Measurements from ENCODE around the gene POMT2.
"Not testable (repeated sequence)": the region's sequence is repeated elsewhere in the genome, so short reads cannot be mapped to it uniquely, and the experiment has no call there.

POMT2 gene

GRCh38 chr14:77323571-77323970 is 2.9 kb upstream of the POMT2 start:
- DNase-seq, result no peak

- DNase-seq, result no peak
Observed at GRCh38 chr14:77322951-77323350, 2.3 kb upstream of the POMT2 start.

- no peak for DNase-seq
Observed at GRCh38 chr14:77322250-77322902, 1.7 kb upstream of the POMT2 start.

GRCh38 chr14:77319422-77319821 is 1.3 kb downstream of the POMT2 start:
- no peak for DNase-seq

GRCh38 chr14:77318756-77319155 is 1.9 kb downstream of the POMT2 start:
- DNase-seq, result not testable (repeated sequence)

- no peak for DNase-seq
Observed at GRCh38 chr14:77318006-77318553, 2.6 kb downstream of the POMT2 start.

GRCh38 chr14:77316872-77317301 is 3.8 kb downstream of the POMT2 start:
- no peak for DNase-seq

GRCh38 chr14:77316195-77316505 is 4.5 kb downstream of the POMT2 start:
- DNase-seq, result no peak

- no peak for DNase-seq
Observed at GRCh38 chr14:77314539-77315457, 5.9 kb downstream of the POMT2 start.

GRCh38 chr14:77314043-77314442 is 6.6 kb downstream of the POMT2 start:
- DNase-seq, result no peak

- no peak for DNase-seq
Observed at GRCh38 chr14:77313371-77313770, 7.3 kb downstream of the POMT2 start.

- no peak for DNase-seq
Observed at GRCh38 chr14:77311217-77311616, 9.5 kb downstream of the POMT2 start.

- DNase-seq, result no peak
Observed at GRCh38 chr14:77310026-77310425, 10.7 kb downstream of the POMT2 start.

- DNase-seq, result no peak
Observed at GRCh38 chr14:77309131-77309530, 11.6 kb downstream of the POMT2 start.

- DNase-seq, result no peak
Observed at GRCh38 chr14:77306851-77307496, 13.7 kb downstream of the POMT2 start.

- DNase-seq, result no peak
Observed at GRCh38 chr14:77306416-77306815, 14.3 kb downstream of the POMT2 start.

- DNase-seq, result no peak
Observed at GRCh38 chr14:77305696-77306095, 15.0 kb downstream of the POMT2 start.

- DNase-seq, result no peak
Observed at GRCh38 chr14:77303417-77304156, 17.1 kb downstream of the POMT2 start.

- DNase-seq, result no peak
Observed at GRCh38 chr14:77302926-77303325, 17.8 kb downstream of the POMT2 start.

GRCh38 chr14:77301103-77301502 is 19.6 kb downstream of the POMT2 start:
- no peak for DNase-seq

- no peak for DNase-seq
Observed at GRCh38 chr14:77299771-77300170, 20.9 kb downstream of the POMT2 start.

GRCh38 chr14:77296906-77297305 is 23.8 kb downstream of the POMT2 start:
- no peak for DNase-seq

- no peak for DNase-seq
Observed at GRCh38 chr14:77296155-77296554, 24.5 kb downstream of the POMT2 start.
